Skeletal muscle tissue (tissue), 4 donors: ENCODE results near the gene NOX4. TPM values are rescaled to one million over a fixed set of nuclear protein-coding genes. Genes with fewer than 3 reads are reported as not detected.
"Not testable (repeated sequence)": the region's sequence is repeated elsewhere in the genome, so short reads cannot be mapped to it uniquely, and the experiment has no call there.

Source experiments
- H3K27ac ChIP-seq: one replicate; pipeline ENCODE4 v1.7.0; 2013; ENCODE audit warnings: mild to moderate bottlenecking, low read depth, low read length, inconsistent platforms
- H3K27me3 ChIP-seq, 3 donors: one replicate each; pipeline ENCODE4 v1.7.0; 2013; ENCODE audit warnings: low read length in 3 of 3; ENCODE audit not compliant: control insufficient read depth in 3 of 3, insufficient read depth in 3 of 3
- H3K36me3 ChIP-seq, 3 donors: one replicate each; pipeline ENCODE4 v1.7.0; 2013; ENCODE audit warnings: low read length in 3 of 3; ENCODE audit not compliant: control insufficient read depth in 3 of 3, insufficient read depth in 3 of 3
- H3K4me1 ChIP-seq, 3 donors: one replicate each; pipeline ENCODE4 v1.7.0; 2013; ENCODE audit warnings: low read length in 3 of 3, mild to moderate bottlenecking in 3 of 3; ENCODE audit not compliant: control insufficient read depth in 3 of 3, insufficient read depth in 3 of 3
- H3K4me3 ChIP-seq, 3 donors: one replicate each; pipeline ENCODE4 v1.7.0; 2013; ENCODE audit warnings: low read length in 3 of 3
- H3K9ac ChIP-seq, 3 donors: one replicate each; pipeline ENCODE4 v1.7.0; 2013; ENCODE audit warnings: low read length in 3 of 3, mild to moderate bottlenecking in 3 of 3, moderate library complexity in 2 of 3, low read depth in 1 of 3
- H3K9me3 ChIP-seq, 3 donors: one replicate each; pipeline ENCODE4 v1.7.0; 2013; ENCODE audit warnings: low read length in 3 of 3; ENCODE audit not compliant: control insufficient read depth in 3 of 3
- total RNA-seq: library from RNA; depleted of rRNA; stranded (reverse); fragments of >200 nt; gene quantifications from one replicate; pipeline ENCODE4 v1.2.3, GENCODE V29; 2014
- donor health status: Osteomylitis.

The NOX4 gene
- total RNA-seq, 1 donor from 2014 or later = 5.2 TPM

- not testable (repeated sequence) for H3K4me3 ChIP-seq, H3K9ac ChIP-seq, H3K27ac ChIP-seq, H3K9me3 ChIP-seq, H3K4me1 ChIP-seq, H3K36me3 ChIP-seq, H3K27me3 ChIP-seq
Observed at GRCh38 chr11:89359208-89359607, 132.0 kb downstream of the NOX4 start.

GRCh38 chr11:89358761-89359160, 132.4 kb downstream of the NOX4 start:
- Histone ChIP-seq H3K4me1 (no peaks in the 10 kb centered on the region), H3K27me3 (no peaks in the 10 kb centered on the region), H3K27ac (no peak overlapping the region), H3K36me3 (no peaks in the 10 kb centered on the region), H3K9ac (no peak overlapping the region), H3K4me3 (no peak overlapping the region), H3K9me3 (no peaks in the 10 kb centered on the region)

- H3K4me1 ChIP-seq = no peaks in the 10 kb centered on the region
- H3K9ac ChIP-seq = no peak overlapping the region
- H3K27ac ChIP-seq = no peak overlapping the region
- no peaks in the 10 kb centered on the region for H3K36me3 ChIP-seq
- no peaks in the 10 kb centered on the region for H3K27me3 ChIP-seq
- no peaks in the 10 kb centered on the region for H3K9me3 ChIP-seq
- no peak overlapping the region for H3K4me3 ChIP-seq
Observed at GRCh38 chr11:89355646-89356045, 135.5 kb downstream of the NOX4 start.

- not testable (repeated sequence) for H3K9me3 ChIP-seq, H3K4me3 ChIP-seq, H3K9ac ChIP-seq, H3K4me1 ChIP-seq, H3K27me3 ChIP-seq, H3K27ac ChIP-seq, H3K36me3 ChIP-seq
Observed at GRCh38 chr11:89354513-89354912, 136.7 kb downstream of the NOX4 start.

- Histone ChIP-seq H3K4me3 (no peak overlapping the region), H3K9me3 (no peaks in the 10 kb centered on the region), H3K9ac (no peak overlapping the region), H3K27ac (no peak overlapping the region), H3K4me1 (no peaks in the 10 kb centered on the region), H3K27me3 (no peaks in the 10 kb centered on the region), H3K36me3 (no peaks in the 10 kb centered on the region)
Observed at GRCh38 chr11:89347071-89347470, 144.1 kb downstream of the NOX4 start.

- Histone ChIP-seq H3K4me1 (no peaks in the 10 kb centered on the region), H3K27me3 (no peaks in the 10 kb centered on the region), H3K4me3 (no peak overlapping the region), H3K27ac (no peak overlapping the region), H3K9ac (no peak overlapping the region), H3K9me3 (no peaks in the 10 kb centered on the region), H3K36me3 (no peaks in the 10 kb centered on the region)
Observed at GRCh38 chr11:89346601-89347000, 144.6 kb downstream of the NOX4 start.

- H3K27ac ChIP-seq, H3K4me3 ChIP-seq, H3K9ac ChIP-seq, H3K9me3 ChIP-seq, H3K36me3 ChIP-seq, H3K27me3 ChIP-seq, H3K4me1 ChIP-seq: not testable (repeated sequence)
Observed at GRCh38 chr11:89342880-89343572, 148.1 kb downstream of the NOX4 start.

GRCh38 chr11:89340450-89340849, 150.7 kb downstream of the NOX4 start:
- not testable (repeated sequence) for H3K4me3 ChIP-seq, H3K27me3 ChIP-seq, H3K27ac ChIP-seq, H3K4me1 ChIP-seq, H3K9ac ChIP-seq, H3K9me3 ChIP-seq, H3K36me3 ChIP-seq

GRCh38 chr11:89338073-89338472, 153.1 kb downstream of the NOX4 start:
- not testable (repeated sequence) for H3K27ac ChIP-seq, H3K4me3 ChIP-seq, H3K4me1 ChIP-seq, H3K27me3 ChIP-seq, H3K9ac ChIP-seq, H3K9me3 ChIP-seq, H3K36me3 ChIP-seq

GRCh38 chr11:89337100-89337650, 154.0 kb downstream of the NOX4 start:
- not testable (repeated sequence) for H3K36me3 ChIP-seq, H3K4me3 ChIP-seq, H3K9me3 ChIP-seq, H3K27me3 ChIP-seq, H3K9ac ChIP-seq, H3K27ac ChIP-seq, H3K4me1 ChIP-seq
